ENCODE data around the gene TRIM36.
A peak's percentile ranks its signal among the peaks of the same experiment; 100 is the strongest.

TRIM36 gene

DNA sequence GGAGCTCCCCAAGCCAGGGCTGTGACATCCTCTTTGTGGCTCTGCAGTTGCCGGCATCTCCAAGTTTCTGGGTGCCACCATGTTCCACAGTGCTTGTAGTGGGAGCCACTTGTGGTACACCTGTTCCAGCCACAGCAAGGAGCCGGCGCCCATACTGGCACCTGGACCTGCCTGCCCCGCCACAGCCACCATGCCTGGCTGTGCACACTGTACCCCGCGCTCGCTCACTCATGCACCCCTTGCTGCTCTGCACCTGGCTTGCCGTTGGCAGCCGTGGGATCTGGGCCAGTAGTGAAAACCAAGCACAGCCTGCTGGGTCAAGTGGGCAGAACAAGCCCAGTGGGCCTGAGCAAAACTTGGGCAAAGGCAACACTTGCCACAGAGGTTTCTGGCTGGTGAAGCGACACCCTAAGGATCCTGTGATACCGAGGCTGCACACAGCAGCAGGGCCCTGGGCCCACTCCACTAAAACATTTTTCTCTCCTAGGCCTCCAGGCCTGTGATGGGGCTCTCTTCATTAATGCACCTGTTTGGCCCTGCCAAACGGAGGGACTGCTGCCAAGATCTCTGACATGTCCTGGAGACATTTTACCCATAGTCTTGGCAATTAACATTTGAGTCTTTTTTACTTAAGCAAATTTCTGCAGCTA lies 2.8 kb downstream of the TRIM36 start:
- no peak for DNase-seq

- DNase-seq: no peak
Measured at GRCh38 chr5:115165790-115166189, 3.9 kb downstream of the TRIM36 start.

DNA sequence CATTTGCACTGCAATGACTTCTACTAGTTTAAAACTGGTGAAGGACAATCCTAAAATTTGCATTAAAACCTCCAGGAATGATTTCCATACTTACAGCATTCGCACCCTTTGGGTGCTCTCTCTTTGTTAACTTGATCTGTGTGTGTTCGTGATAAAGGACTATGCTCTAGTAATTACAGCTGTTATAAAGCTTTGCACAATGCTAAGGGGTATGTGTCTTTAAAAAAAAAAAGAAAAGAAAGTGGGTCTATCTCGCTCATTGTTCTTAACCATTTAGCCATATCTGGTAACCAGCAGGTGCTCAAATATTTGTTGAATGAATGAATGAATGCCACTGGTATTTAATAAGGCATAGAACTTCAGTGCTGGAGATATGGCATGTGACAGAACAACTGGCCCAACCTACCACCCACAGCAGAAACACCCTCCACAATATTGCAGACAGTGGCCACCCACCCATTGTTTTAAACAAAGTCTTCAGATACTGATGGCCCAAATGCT lies 8.7 kb downstream of the TRIM36 start:
- DNase-seq: no peak

GRCh38 chr5:115151208-115151805 lies 18.4 kb downstream of the TRIM36 start:
- DNase-seq: no peak

GRCh38 chr5:115150512-115150911 lies 19.2 kb downstream of the TRIM36 start:
- DNase-seq: no peak

- no peak for DNase-seq
Measured at GRCh38 chr5:115147052-115147451, 22.7 kb downstream of the TRIM36 start.

DNA sequence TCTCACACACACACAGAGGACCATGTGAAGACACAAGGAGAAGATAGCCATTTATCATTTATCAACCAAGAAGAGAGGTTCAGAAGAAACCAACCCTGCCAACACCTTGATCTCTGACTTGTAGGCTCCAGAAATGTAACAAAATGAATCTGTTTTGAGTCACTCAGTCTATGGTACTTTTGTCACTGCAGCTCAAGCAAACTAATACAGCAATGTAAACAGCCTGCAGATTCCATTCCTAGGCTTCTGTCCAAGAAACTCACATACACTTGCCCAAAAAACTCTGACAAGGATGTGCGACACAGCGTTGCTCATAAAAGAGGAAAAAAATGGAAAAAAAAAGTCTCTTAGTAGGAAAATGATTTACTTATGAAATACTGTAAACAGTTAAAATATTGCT lies 33.4 kb downstream of the TRIM36 start:
- DNase-seq: no peak

GRCh38 chr5:115132465-115132864 lies 37.2 kb downstream of the TRIM36 start:
- DNase-seq: no peak

- no peak for DNase-seq
Measured at GRCh38 chr5:115126303-115126702, 43.4 kb downstream of the TRIM36 start.

DNA sequence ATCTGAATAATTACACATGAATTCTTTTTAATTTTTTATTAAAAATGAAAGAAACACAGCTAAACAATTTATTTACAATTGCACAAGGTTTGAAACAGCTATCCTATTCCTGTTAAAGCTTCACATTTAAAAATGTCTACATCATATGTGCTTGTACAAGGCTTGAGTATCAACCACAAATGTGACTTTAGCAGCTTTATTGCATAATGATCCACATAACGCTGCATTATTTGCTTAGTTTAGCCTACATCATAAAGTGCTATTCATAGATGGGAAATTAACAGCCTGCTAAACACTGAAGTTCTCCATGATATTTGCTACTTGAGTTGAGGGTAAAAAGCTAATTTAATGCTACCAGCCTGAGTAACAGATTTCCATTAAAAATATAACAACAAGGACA lies 45.0 kb downstream of the TRIM36 start:
- no peak for DNase-seq

GRCh38 chr5:115116001-115116400 lies 53.7 kb downstream of the TRIM36 start:
- no peak for DNase-seq

DNA sequence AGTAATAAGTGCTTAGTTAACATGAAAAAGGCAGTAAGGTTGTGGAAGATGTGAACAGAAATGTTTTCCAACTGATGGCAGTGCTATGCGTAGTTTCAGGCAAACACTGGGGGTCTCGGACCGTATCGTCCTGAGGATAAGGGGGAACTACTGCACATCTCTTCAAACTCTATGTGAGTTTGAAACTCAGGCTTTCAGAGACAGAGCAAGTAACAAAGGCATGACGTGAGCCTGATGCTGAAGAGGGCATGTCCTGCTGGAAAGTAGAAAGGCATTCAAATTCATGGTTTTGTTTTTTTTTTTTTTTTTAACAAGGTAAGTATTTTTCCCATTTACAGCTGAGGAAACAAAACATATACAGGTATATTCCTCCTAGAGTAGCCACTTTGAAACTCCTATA lies 59.9 kb downstream of the TRIM36 start:
- no peak for DNase-seq

DNA sequence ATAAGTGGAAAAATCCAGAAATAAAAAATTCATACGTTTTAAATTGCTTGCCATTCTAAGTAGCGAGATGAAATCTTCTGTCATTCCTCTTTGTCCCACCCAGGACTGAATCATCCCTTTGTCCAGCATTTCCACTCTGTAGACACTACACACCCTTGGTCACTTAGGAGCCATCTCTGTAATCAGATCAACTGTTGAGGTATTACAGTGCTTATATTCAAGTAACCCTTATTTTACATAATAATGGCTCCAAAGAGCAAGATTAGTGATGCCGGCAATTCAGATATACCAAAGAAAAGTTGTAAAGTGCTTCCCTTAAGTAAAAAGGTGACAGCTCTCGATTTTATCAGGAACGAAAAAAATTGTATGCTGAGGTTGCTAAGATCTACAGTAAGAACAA lies 60.4 kb downstream of the TRIM36 start:
- DNase-seq: no peak

DNA sequence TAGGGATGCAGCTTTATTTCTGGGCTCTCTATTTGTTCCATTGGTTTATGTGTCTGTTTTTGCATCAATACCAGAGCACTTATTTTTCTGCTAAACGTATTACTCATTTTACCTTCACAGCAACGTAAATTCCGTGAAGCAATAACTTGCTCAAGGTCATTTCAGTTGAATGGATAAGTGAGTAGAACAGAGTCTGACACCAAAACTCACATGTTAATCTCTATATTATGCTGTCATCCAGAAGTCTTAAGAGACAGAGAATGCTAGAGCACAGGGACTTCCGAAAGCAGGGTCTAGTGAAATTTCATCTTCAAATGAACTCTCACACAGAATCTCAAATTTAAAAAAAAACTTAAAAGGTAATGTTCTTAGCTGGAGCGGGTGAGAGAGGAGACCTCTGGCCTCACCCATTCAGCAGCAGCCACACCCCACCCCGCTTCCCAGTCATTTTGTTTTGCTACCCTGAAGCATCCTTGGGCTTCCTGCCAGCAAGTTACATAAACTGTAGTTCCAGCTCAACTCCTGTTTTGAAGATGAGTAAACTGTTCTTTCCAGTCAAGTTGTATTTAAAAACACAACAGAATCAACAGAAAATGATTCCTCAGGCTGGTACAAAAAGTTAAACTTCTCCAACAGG lies 69.3 kb downstream of the TRIM36 start:
- no peak for DNase-seq

GRCh38 chr5:115098041-115098702 lies 71.5 kb downstream of the TRIM36 start:
- peak; percentile 9 to 35 for DNase-seq

DNA sequence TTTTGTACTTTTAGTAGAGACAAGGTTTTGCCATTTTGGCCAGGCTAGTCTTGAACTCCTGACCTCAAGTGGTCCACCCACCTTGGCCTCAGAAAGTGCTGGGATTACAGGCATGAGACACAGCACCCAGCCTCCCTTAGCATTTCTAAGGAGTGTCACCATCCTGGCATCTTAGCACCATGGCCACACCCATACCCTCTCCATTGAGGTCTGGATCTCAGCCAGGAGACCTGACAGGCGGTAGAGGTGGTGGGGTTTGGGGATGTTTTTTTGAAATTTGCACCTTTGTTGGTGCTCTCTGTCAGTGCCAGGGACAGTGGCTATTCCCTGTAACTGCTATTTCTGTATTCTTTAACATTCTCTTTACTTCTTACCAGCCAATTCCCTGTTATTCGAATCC lies 72.5 kb downstream of the TRIM36 start:
- DNase-seq: no peak

DNA sequence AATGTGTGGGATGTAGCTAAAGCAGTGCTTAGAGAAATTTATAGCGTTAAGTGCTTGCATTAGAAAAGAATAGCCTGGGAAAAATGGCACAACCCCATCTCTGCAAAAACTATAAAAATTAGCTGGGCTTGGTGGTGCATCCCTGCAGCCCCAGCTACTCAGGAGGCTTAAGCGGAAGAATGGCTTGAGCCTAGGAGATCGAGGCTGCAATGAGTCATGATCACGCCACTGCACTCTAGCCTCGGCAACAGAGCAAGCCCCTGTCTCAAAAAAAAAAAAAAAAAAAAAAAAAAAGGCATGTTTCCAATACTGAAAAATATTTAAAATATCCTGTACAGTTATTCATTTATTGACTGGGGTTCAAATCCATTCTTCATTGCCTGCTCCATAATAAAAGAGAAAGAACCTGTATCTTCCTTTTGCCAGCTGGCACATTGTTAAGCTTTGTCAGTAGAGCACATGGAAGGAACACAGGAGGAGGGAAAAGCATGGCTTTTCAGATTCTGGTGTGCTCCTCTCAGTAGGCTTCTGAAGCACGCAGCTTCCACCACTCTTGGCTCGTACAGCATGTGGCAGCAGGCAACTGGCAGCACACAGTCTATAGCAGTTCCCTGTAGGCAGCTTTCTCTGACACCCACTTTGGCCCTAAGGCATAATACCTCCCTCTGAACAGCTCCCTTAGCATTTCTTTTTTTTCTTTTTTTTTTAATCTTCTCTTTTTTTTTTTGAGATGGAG lies 73.5 kb downstream of the TRIM36 start:
- no peak for DNase-seq

DNA sequence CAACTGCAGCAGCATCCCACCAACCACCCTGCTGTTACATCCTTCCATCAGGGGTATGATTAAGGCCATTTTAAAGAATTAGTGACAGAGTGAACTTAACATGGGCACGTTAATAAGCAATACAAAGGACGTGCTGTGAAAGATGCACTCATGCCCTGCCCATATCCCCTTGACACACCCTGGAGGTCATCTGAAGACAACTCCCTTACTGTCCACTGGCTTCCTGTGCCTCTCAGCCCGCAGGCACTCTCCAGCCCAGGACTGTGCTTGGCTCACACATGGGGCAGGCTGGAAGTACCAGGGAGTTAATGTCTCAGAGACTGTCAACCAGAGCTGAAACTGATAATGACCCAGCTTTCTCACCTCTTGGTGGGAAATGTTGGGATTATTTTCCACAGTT lies 81.8 kb downstream of the TRIM36 start:
- no peak for DNase-seq

- DNase-seq: no peak
Measured at GRCh38 chr5:115086473-115086872, 83.2 kb downstream of the TRIM36 start.

GRCh38 chr5:115084246-115084793 lies 85.4 kb downstream of the TRIM36 start:
- DNase-seq: no peak

GRCh38 chr5:115079924-115080623 lies 89.6 kb downstream of the TRIM36 start:
- DNase-seq: no peak

Measured in CD4-positive, alpha-beta T cell treated with Interleukin-1 beta for 1 hour (primary cell).